ENCODE measurements around the gene ARMC3.
"Not testable (repeated sequence)": the region's sequence is repeated elsewhere in the genome, so short reads cannot be mapped to it uniquely, and the experiment has no call there.

The ARMC3 gene, protein sequence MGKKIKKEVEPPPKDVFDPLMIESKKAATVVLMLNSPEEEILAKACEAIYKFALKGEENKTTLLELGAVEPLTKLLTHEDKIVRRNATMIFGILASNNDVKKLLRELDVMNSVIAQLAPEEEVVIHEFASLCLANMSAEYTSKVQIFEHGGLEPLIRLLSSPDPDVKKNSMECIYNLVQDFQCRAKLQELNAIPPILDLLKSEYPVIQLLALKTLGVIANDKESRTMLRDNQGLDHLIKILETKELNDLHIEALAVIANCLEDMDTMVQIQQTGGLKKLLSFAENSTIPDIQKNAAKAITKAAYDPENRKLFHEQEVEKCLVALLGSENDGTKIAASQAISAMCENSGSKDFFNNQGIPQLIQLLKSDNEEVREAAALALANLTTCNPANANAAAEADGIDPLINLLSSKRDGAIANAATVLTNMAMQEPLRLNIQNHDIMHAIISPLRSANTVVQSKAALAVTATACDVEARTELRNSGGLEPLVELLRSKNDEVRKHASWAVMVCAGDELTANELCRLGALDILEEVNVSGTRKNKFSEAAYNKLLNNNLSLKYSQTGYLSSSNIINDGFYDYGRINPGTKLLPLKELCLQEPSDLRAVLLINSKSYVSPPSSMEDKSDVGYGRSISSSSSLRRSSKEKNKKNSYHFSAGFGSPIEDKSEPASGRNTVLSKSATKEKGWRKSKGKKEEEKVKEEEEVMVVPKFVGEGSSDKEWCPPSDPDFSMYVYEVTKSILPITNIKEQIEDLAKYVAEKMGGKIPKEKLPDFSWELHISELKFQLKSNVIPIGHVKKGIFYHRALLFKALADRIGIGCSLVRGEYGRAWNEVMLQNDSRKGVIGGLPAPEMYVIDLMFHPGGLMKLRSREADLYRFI

DNA sequence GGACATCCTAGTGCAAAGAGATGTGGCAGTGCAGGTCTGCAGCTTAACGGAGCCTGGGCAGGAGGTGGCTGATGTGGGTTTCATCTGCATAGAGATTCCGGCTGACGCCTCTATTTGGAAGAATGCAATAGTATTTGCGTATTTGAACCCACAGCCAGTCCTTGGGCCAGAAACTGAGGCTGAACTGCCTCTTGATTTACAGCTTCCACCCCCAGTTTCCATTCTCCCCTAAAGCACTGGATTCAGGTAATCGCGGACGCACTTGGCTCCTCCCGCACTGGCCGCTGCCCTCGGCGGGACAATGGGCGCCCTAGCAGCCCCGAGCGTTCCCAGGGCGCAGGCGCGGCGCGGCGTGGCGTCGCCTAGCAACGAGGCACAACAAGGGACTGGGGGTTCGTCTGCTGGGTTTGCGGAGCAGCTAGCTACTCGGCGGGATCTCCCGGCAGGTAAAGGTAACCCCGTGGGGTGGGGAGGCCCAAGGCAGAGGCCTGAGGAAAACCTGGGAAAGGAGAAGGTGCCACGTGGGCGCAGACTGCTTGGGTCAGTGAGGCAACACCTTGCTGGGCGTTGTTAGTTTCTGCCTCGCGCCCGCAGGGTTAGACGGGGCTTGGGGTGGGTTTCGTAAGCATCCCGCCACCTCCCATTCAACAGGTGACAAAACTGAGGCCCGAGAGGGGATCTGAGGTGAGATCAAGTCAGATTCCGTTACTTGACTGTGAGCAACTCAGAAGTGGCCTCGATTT lies at the start of gene ARMC3:
Gene ARMC3, plus strand, starts transcription at position 393 of the 743 bp plus-strand sequence. CDS start 3,944 bp downstream, outside the sequence.
- peak; percentile 26 to 75 for DNase-seq

DNA sequence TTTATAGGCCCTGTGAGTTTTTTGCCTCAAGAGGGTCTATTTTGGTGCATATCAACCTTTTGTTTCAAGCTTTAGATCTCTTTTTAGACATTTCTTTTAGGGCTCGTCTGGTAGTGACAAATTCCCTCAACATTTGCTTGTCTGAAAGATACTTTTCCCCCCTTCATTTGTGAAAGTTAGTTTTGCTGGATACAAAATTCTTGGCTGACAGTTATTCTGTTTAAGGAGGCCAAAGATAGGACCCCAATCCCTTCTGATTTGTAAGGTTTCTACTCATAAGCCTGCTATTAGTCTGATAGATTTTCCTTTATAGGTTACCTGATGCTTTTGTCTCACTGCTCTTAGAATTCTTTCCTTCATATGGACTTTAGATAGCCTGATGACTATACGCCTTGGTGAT lies 36.1 kb upstream of the ARMC3 start:
- no peak for DNase-seq

DNA sequence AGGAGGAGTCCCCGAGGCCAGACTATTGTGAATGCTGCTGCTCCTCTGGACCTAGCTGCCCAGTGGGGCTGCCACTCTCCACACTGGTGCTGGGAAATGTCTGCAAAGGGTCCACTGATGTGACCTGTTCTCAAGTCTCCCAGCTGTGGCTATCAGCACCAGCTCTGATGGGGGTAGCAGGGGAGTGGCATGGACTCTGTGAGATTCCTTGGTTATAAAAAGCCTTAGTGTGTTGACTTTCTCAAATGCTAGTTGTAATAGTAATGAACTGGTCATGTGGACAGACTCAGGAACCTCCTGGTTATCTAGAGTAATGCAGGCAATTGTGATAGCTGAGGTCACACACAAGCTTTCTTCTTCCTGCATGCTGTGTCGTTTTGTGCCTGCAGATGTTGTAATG lies 34.1 kb upstream of the ARMC3 start:
- DNase-seq, result no peak

DNA sequence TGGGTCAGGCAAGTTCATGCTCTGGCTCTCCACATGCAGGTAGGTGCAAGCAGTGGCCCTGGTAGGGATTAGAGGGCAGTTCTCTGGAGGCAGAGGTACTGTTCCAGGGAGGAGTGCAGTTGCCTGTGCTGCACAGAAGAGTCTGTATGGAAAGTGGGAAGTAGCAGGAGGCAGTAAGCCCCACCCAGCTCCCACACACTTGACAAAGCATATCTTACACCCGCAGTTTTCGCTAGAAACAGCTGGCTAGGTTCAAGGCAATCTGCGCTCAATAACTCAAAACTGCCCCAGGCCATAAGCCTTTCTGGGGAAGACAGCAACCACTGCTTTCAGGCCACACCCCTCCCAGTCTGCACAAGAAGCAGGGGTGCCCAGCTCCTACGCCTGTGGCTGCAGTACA lies 33.1 kb upstream of the ARMC3 start:
- DNase-seq, result no peak

DNA sequence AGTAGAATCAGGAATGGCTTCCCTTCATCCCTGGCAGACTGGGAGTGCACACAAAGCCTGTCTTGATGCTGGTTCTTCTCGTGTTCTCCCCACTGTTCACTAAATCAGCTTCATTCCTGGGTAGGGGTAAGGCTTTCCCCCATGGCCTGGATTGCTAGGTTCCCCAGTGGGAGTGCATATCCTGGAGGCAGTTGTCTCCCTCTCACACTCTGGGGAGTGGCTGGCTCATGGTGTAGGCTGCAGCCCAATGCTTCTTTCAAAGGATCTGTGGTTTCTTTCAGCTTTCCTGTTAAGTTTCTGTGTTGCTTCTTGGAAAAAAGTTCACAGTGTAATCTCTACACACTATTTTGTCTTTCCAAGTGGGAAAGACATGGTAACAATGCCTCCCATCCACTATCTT lies 32.6 kb upstream of the ARMC3 start:
- no peak for DNase-seq

DNA sequence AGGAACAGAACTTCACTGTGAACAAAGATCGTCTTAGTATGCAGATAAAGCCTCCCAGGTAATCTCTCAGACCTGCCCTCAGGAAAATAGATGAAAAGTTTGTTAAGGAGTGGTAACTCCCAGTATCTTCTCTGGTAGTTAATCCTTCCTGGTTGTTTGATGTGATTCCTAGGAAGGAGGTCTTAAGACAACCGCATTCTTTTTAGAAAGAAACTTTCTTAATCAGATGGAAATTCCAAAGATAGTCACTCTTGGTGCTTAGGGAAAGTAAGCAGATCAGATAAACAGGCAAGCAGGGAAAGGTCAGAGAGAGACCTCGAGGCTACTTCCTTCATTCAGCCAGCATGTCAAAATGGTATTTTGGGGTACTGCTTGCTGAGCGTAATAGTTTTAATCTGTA lies 30.5 kb upstream of the ARMC3 start:
- DNase-seq, result no peak

DNA sequence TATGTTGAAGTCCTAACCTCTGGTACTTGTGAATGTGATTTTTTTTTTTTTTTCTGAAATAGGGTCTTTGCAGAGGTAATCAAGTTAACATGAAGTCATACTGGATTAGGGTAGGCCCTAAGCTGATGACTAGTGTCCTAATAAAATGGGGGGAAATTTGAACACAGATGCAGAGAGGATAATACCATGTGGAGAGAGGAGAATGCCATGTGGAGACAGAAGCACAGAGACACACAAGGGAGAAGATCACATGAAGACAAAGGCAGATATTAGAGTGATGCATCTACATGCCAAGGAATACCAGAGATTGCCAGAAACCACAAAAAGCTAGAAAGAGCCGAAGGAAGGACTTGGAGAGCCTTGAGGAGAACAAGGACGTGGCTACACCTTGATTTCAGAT lies 28.5 kb upstream of the ARMC3 start:
- DNase-seq, result no peak

DNA sequence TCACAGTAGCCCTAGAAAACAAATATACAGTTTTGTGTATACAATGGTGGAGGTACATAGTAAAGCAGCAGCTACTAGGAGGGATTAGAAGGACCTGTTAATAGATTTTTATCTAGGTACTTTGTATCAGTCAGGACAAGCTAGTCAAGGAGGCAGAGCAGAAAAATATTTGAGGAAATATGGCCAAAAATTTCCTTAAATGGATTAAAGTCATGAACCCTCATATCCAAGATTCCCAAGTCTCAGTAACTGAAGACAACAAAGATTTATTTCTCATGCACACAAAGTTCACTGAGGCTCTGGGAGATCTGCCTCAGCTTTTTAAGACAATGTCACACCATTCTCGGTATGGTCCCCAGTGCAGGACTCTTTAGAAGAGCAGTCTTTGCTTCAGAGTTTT lies 28.1 kb upstream of the ARMC3 start:
- no peak for DNase-seq

DNA sequence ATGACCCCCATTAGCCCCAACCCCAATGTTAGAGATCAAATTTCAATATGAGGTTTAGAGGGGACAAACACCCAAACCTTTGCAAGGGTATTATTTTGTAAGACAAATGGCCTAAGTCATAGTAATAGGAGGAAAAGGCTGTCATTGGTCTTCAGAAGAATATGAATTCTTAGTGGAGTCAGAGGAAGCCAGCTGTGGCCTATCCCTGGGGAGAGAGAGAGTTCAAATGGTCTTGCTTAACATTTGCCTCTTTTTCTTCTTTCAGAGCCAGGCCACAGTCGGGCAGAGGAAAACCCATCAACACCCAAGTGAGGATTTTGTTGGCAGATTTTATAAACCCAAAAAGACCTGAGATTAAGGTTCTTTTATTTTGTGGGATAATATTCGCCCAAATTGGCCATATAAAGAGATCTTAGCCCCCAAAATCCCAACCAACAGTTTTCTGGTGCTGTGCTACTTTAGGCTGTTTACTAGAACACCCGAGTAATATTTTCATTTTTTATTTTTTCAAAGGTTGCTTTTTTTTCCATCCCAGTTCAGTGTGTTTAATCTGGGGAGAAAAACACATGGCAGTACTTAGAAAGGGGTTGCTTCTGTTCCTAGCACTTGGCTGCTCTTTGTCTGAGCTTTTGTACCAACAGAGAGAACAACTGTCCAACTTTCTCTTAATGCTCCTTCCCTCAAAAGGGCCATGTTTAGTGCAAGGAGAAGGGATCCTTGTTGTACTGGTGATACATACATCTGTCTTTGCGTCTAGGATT lies 26.8 kb upstream of the ARMC3 start:
- DNase-seq, result no peak

DNA sequence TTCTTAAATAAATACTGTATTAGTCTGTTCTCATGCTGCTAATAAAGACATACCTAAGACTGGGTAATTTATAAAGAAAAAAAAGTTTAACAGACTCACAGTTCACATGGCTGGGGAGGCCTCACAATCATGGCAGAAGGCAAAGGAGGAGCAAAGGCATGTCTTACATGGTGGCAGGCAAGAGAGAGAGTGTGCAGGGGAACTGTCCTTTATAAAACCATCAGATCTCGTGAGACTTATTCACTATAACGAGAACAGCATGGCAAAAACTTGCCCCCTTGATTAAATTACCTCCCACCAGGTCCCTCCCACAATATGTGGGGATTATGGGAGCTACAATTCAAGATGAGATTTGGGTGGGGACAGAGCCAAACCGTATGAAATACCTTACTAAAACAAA lies 25.7 kb upstream of the ARMC3 start:
- not testable (repeated sequence) for DNase-seq

DNA sequence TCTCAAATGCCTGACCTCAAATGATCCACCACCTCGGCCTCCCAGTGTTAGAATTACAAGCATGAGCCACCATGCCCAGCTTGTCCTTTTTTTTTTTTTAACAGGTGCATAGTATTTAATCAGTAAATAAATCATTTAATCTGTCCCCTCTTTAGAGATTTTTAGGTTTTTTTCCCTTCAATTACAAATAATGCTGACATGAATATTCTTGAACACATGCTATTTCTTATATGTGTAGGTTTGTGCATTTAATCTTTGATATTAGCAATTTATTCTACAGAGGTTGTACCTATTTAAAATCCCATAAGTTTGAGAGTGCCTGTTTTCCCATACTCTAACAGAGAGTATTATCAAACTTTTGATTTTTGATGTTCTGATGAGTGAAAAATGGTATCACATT lies 24.2 kb upstream of the ARMC3 start:
- no peak for DNase-seq

DNA sequence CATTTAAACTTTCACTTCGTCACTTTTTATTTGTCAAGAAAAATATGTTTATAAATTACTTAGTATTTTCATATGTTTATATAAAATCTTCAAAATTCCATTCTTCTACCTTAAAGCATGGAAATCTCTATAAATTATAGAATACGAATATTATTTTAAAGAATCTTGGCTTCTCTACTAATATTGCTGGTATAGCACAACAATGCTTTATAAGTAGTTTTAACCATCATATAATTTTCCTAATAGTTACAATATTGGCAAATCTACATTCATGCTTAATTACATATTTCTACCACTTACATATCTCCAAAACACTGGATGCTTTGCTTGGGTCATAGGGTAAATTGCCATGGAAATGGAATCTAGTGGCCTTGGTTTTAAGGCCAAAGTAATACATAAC lies 21.1 kb upstream of the ARMC3 start:
- no peak for DNase-seq

DNA sequence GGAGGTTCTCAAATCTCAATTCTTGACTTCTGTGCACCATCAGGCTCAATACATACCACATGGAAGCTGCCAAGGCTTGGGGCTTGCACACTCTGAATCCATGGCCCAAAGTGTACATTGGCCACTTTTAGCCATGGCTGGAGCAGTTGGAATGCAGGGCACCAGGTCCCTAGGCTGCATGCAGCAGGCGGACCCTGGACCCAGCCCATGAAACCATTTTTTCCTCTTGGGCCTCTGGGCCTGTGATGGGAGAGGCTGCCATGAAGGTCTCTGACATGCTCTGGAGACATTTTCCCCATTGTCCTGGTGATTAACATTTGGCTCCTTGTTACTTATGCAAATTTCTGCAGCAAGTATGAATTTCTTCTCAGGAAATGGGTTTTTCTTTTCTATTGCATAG lies 19.0 kb upstream of the ARMC3 start:
- DNase-seq, result no peak

DNA sequence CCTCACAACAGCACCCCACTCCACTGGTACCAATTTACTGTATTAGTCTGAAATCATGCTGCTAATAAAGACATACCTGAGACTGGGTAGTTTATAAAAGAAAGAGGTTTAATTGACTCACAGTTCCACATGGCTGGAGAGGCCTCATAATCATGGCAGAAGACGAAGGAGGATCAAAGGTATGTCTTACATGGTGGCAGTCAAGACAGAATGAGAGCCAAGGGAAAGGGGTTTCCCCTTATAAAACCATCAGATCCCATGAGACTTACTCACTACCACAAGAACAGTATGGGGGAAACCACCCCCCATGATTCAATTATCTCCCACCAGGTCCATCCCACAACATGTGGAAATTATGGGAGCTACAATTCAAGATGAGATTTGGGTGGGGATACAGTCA lies 18.2 kb upstream of the ARMC3 start:
- not testable (repeated sequence) for DNase-seq

DNA sequence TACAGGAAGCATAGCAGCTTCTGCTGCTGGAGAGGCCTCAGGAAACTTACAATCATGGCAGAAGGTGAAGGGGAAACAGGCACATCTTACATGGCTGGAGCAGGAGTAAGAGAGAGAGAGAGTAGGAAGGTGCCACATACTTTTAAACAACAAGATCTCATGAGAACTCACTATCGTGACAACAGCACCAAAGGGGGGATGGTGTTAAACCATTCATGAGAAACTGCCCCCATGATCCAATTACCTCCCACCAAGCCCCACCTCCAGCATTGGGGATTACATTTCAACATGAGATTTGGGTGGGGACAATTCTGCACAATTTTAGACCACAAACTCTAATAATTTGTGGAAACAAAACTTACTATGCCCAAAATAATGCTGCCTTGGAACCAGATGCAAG lies 16.8 kb upstream of the ARMC3 start:
- no peak for DNase-seq

DNA sequence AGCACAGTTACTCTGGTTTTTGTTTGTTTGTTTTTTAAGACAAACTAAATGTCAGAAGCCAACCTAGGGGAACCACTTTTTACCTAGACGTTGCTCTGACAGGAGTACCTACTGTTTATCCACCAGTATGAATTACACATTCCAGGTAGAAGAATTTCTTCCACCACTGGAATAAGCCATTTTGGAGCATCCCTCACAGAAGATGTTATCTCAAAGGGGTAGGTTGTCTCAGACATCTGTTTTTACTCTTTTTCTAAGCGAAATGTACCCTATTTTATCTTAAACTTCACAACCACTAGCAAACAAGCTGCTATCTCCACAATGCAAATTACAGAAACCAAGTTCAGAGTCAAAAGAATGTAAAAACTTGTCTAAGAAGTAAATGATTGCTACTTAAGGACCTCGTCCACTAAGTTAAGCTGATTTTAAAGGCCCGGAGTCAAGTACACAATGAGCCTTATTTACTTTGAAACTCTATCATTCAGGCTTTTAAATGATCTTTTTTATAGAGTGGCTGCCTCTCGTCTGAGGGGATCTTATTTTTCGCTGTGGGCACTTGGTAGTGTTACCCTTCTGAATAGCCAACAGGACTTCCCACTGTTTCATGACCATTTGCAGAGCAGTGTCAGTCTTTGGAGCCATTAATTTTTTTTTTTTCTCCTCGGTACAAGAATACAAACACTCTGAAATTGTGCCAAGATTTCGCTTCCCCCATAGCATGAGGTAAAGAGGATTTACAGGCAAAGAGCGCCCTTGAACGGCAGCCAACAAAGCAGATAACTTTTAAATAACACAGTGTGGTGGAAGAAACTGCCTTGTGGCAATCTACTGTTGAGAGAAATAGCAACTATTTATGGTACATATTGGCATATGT lies 15.7 kb upstream of the ARMC3 start:
- DNase-seq, result no peak

DNA sequence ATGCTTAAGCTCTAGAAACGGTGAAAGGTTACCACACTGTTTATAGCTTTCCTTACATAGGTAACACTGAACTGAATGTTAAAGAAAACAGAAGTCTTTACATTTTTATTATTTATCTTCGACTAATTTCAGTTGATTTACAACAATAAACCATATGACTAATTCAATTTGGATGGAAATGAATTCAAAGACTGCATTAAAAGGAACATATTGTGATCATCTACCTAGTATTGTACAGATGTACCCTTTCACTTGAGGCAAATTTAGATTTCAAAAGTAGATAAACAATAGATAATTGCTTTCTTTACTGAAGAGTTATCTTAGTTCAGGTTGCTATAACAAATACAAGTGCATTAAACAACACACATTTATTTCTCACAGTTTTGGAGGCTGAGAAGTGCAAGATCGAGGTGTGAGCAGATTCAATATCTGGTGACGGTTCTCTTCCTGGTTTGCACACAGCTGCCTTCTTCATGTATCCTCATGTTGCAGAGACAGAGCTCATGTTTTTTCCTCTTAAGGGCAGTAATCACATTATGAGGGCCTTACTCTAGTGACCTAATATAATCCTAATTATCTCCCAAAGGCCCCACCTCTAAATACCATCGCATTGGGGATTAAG lies 15.0 kb upstream of the ARMC3 start:
- no peak for DNase-seq

DNA sequence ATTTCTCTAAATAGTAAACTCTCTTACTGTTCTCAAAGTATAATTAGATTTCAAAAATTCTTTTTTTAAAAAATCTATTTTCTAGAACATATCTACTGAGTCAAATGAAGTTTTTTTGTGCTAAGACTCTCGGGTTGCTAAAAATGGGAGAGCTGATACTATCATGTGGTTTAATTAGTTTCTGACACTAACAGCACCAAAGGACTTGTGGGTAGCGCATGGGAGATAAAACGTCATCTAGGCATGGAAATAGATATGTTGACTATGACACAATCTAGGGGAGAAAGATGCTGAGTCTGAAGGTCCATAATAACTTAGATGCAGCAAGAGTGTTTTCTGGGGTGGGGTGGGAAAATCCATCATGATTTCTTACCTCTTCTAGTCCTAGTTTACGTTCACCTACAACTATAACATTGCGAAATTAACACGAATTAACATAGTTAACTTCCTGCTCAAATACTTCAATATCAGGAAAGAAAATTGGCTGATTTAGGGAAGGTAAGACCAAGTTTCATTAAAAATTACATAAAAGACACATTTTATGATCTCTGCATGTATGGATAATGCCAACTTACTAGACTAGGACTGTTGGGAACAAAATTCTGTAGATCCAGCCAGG lies 14.3 kb upstream of the ARMC3 start:
- DNase-seq, result no peak

DNA sequence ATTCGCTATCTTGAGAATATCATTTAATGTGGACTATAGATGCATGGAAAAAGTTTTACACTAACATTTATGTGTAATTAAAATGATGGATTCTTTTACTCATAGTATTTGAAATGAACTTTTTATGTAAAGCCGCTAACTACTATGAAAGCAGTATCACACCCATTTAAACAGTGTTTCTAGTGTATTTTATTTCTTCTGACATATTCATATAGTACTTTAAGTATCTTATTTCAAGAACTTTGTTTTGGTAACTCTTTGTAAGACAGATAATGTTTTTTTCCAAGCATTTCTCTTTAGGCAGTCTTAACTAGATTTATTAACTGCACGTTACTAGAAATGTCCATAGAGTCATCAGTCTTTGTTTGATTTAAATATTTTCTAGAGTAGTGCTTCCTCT lies 12.5 kb upstream of the ARMC3 start:
- no peak for DNase-seq

DNA sequence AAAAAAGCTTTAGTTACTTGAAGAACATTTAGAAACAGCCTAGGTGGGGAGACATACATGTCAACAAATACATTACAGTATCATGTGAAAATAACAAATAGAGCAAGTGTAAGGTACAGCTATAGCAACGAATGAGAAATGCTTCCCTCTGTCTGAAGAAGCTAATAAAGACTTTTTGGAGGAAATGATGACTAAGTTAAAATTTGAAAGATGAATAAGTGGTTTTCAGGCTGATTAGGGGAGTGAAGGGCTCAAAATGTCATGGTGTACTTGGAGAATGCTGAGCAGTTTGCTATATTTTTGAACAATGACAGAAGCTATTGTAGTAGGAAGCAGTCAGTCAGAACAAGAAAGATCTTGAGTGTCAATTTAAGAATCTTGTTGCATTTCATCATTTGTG lies 2.8 kb upstream of the ARMC3 start:
- DNase-seq, result no peak

DNA sequence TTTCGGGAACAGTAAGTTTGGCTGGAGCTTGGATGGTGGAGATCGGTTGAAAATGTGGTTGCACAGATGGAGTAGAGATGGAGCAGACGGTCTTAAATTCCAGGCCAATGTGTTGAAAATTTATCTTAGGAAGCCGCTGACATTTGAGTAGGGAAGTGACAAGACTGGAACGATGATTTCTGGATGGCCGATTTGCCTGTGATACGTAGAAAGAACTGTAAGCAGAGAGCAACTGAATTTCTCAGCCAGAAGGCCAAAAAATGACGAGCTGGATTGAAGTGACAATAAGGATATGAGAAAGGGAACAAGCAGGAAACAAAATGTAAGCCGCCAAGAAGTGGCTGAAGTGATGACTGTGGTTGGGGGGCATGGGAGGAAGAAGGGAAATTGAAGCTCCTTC lies 687 bp upstream of the ARMC3 start:
- DNase-seq, result no peak
